Mesothelial cell of epicardium (in vitro differentiated cells): ENCODE measurements around the gene SPRED2. TPM values are rescaled to one million over a fixed set of nuclear protein-coding genes. Genes with fewer than 3 reads are reported as not detected.

ENCODE experiments used
- DNase-seq, 2 experiments: peaks; one replicate each; pipeline ENCODE4 v3.0.0; 2021; ENCODE audit warnings: low spot score in 2 of 2; ENCODE audit not compliant: unreplicated experiment in 2 of 2
- H3K27ac Mint-ChIP-seq: 2 replicates; pipeline ENCODE4 v1.8.0; 2021; ENCODE audit warnings: mixed read lengths
- H3K27me3 Mint-ChIP-seq: 2 replicates; pipeline ENCODE4 v1.8.0; 2021; ENCODE audit warnings: low read depth, mixed read lengths
- H3K36me3 Mint-ChIP-seq: 2 replicates; pipeline ENCODE4 v1.8.0; 2021; ENCODE audit warnings: mixed read lengths
- H3K4me1 Mint-ChIP-seq: 2 replicates; pipeline ENCODE4 v1.8.0; 2021; ENCODE audit warnings: mixed read lengths
- H3K4me3 Mint-ChIP-seq: 2 replicates; pipeline ENCODE4 v1.8.0; 2021; ENCODE audit warnings: mild to moderate bottlenecking, moderate library complexity, mixed read lengths
- H3K9me3 Mint-ChIP-seq: 2 replicates; pipeline ENCODE4 v1.8.0; 2021; ENCODE audit warnings: mixed read lengths
- total RNA-seq: library from RNA; stranded (reverse); gene quantifications from 3 replicates; pipeline ENCODE4 v1.2.1, GENCODE V29; 2021
- TF ChIP-seq, protein P1 (sequence below): fragments of 200-600 bp; sonication (generic); IDR thresholded peaks from one replicate; pipeline ENCODE4 v1.5.0; 2021; ENCODE audit warnings: antibody characterized with exemption; ENCODE audit not compliant: unreplicated experiment

SPRED2 gene
- total RNA-seq, 1 donor from 2014 or later, result 31.5 TPM

DNA sequence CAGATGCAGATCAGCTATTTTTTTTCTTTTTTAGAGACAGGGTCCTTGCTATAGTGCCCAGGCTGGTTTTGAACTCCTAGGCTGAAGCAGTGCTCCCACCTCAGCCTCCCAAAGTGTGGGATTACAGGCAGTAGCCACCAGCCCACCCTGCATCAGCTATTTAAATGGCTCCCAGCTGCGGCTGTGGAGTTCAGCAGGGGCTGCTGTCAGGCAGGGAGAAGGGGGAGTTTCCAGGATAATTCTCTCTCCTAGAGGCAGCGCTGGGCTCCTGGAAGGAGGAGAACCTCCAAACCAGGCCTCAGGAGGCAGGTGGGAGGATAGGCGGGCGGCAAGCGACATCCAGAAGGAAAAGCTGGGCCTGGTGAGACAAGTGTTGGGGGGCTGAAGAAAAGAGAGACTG lies 139.0 kb downstream of the SPRED2 start:
- DNase-seq, result no peak
- Mint-ChIP-seq H3K4me3 (no peak overlapping the region), H3K27ac (no peak overlapping the region), H3K36me3 (no peaks in the 10 kb centered on the region), H3K4me1 (peaks cover 12% of the 10 kb centered on the region), H3K27me3 (no peaks in the 10 kb centered on the region), H3K9me3 (no peaks in the 10 kb centered on the region)
- TF ChIP-seq, protein P1, sequence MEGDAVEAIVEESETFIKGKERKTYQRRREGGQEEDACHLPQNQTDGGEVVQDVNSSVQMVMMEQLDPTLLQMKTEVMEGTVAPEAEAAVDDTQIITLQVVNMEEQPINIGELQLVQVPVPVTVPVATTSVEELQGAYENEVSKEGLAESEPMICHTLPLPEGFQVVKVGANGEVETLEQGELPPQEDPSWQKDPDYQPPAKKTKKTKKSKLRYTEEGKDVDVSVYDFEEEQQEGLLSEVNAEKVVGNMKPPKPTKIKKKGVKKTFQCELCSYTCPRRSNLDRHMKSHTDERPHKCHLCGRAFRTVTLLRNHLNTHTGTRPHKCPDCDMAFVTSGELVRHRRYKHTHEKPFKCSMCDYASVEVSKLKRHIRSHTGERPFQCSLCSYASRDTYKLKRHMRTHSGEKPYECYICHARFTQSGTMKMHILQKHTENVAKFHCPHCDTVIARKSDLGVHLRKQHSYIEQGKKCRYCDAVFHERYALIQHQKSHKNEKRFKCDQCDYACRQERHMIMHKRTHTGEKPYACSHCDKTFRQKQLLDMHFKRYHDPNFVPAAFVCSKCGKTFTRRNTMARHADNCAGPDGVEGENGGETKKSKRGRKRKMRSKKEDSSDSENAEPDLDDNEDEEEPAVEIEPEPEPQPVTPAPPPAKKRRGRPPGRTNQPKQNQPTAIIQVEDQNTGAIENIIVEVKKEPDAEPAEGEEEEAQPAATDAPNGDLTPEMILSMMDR, result no peak

DNA sequence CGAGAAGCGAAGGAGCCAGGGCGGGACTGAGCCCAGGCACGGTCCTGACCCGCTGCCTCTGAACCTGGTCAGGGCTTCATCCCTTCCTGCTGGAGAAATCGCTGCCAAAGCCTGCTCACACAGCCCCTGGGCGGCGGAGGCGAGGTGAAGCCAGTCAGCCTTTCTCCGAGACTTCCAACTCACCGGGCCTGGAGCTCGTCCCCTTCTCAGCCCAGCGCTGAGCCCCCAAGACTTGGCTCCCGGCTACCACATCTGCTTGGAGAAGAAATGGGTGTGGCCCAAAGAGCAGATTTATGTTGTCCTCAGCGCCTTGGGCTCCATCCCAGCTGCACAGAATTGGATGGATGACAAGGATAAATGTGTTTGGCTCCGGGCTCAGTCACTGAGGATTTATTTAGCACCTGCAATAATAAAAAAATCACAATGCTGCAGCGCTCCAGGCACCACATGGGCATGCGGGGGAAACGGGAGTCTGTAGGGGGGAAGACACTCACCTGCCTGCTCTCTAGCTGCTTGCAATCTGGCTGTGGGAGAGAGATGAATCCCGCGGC lies 139.9 kb downstream of the SPRED2 start:
- no peaks in the 10 kb centered on the region for H3K27me3 Mint-ChIP-seq
- no peaks in the 10 kb centered on the region for H3K9me3 Mint-ChIP-seq
- no peak overlapping the region for H3K4me3 Mint-ChIP-seq
- no peaks in the 10 kb centered on the region for H3K36me3 Mint-ChIP-seq
- TF ChIP-seq, protein P1, result no peak
- no peak for DNase-seq
- H3K27ac Mint-ChIP-seq, result no peak overlapping the region
- peaks cover 12% of the 10 kb centered on the region for H3K4me1 Mint-ChIP-seq

DNA sequence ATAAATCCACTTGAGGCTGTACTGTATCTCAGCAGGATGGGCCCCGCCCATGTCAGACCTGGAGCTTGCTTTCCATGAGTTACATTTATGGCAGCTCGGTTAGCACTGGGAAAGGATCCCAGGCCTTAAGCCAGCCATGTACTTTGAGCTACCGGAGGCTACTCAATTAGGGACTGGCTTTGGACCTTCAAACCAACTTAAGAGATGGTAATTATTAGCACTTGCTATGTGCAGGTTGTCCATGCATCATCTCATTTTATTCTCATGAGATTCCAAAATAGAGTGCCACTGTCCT lies 140.3 kb downstream of the SPRED2 start:
- Mint-ChIP-seq H3K36me3 (no peaks in the 10 kb centered on the region), H3K27ac (no peak overlapping the region), H3K27me3 (no peaks in the 10 kb centered on the region), H3K4me1 (peaks cover 12% of the 10 kb centered on the region), H3K9me3 (no peaks in the 10 kb centered on the region), H3K4me3 (no peak overlapping the region)
- TF ChIP-seq, protein P1, result no peak
- DNase-seq, result no peak

DNA sequence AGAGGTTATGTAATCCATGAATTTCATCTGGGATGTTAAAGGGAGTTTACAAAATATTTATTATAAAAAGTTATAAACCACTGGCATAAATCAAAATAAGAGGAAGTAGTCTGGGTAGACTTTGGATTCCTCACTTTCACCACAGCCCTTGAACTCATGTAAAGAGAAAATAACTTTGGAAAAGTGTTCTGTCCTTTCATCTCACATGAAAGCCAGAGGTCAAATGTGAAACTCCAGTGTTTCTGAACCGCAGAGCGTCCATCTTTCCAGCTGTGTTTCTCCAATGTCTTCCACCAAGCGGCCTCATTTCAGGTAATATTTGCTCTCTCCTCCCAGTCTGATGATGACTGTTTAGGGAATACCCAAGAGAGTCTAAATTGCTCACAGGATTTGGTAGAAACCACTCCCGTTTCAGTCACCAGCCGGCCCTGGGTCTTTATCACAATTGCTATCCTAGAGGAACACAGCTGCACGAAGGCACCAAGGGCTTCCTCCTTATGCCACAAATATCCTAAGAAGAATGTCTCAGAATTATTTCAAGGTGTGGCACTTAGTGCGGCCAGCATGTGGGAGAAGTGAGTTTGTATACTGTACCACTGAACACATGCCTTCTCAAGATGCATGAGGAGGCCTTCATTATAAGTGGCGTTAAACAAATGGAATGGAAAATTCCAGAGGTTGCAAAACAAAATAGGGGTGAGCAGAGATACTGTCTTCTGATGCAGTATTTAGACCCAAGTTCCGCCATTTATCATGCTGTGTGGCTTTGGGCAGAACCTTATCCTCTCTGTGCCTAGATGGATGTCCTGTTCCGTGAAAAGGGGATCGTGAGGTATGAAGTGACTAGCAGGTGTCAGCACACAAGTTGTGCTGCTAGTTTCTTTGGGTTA lies 140.9 kb downstream of the SPRED2 start:
- H3K27ac Mint-ChIP-seq, result no peak overlapping the region
- no peak for DNase-seq
- no peak overlapping the region for H3K4me3 Mint-ChIP-seq
- TF ChIP-seq, protein P1, result no peak
- no peaks in the 10 kb centered on the region for H3K27me3 Mint-ChIP-seq
- peaks cover 12% of the 10 kb centered on the region for H3K4me1 Mint-ChIP-seq
- no peaks in the 10 kb centered on the region for H3K36me3 Mint-ChIP-seq
- H3K9me3 Mint-ChIP-seq, result no peaks in the 10 kb centered on the region

DNA sequence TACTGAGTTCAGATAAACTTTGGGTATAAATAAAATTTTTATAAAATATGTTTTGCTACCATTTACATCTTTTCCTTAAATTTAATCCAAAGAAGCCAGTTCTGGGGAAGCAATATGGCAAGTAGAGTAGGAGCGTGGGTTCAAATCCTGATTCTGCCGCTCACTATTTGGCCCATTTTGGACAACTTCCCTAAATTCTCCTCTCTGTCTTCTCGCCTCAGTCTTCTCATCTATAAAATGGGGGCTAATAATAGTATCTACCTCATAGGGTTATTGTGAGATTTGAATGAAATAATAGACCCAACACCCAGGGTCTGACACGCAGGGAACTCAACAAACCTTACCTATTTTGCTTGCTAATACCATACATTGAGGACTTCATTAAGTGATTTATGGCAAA lies 145.0 kb downstream of the SPRED2 start:
- no peak overlapping the region for H3K27ac Mint-ChIP-seq
- no peaks in the 10 kb centered on the region for H3K36me3 Mint-ChIP-seq
- no peaks in the 10 kb centered on the region for H3K9me3 Mint-ChIP-seq
- DNase-seq, result no peak
- no peak overlapping the region for H3K4me3 Mint-ChIP-seq
- TF ChIP-seq, protein P1, result no peak
- peaks cover 7% of the 10 kb centered on the region for H3K4me1 Mint-ChIP-seq
- H3K27me3 Mint-ChIP-seq, result no peaks in the 10 kb centered on the region
